WTC11 (cell line): ENCODE results near the gene OPN1LW. TPM values are rescaled to one million over a fixed set of nuclear protein-coding genes. Genes with fewer than 3 reads are reported as not detected.

Source experiments
- ATAC-seq: fragments of 200-7000 bp; cut with Tn5 transposase; 2 replicates; pipeline ENCODE4 v1.10.0; 2021; ENCODE audit warnings: mild to moderate bottlenecking, moderate library complexity
- CTCF ChIA-PET: fragments of 300-600 bp; sonication (Branson Sonifier 250); formaldehyde crosslinking; loops from one replicate; lab custom pipeline; 2021; ENCODE audit warnings: antibody characterized with exemption; lab: Charles Lee
- POLR2A ChIA-PET: fragments of 350-600 bp; sonication (Branson Sonifier 250); formaldehyde crosslinking; loops from one replicate; lab custom pipeline; 2021; ENCODE audit warnings: antibody characterized with exemption; lab: Charles Lee
- DNase-seq: peaks from one replicate; pipeline ENCODE4 v3.0.0; 2021; ENCODE audit warnings: low spot score
- H3K27ac Mint-ChIP-seq: 2 replicates; pipeline ENCODE4 v1.8.0; 2021; ENCODE audit warnings: mixed read lengths
- H3K27me3 Mint-ChIP-seq: 2 replicates; pipeline ENCODE4 v1.8.0; 2021; ENCODE audit warnings: low read depth, mild to moderate bottlenecking, moderate library complexity, mixed read lengths
- H3K36me3 Mint-ChIP-seq: 2 replicates; pipeline ENCODE4 v1.8.0; 2021; ENCODE audit warnings: mixed read lengths
- H3K4me1 Mint-ChIP-seq: 2 replicates; pipeline ENCODE4 v1.8.0; 2022; ENCODE audit warnings: mixed read lengths
- H3K4me3 Mint-ChIP-seq: 2 replicates; pipeline ENCODE4 v1.8.0; 2021; ENCODE audit warnings: mild to moderate bottlenecking, moderate library complexity, mixed read lengths
- H3K9me3 Mint-ChIP-seq: 2 replicates; pipeline ENCODE4 v1.8.0; 2021; ENCODE audit warnings: mixed read lengths
- ATF1 ChIP-seq: sonication (generic); formaldehyde crosslinking; IDR thresholded peaks from 2 replicates; pipeline ENCODE4 v1.8.1; 2023; ENCODE audit warnings: mild to moderate bottlenecking, moderate library complexity, missing genetic modification reagents
- ELF4 ChIP-seq: sonication (generic); formaldehyde crosslinking; IDR thresholded peaks from 2 replicates; pipeline ENCODE4 v1.8.1; 2022; ENCODE audit warnings: low read depth, mild to moderate bottlenecking, moderate library complexity, missing genetic modification reagents
- GTF2I ChIP-seq: fragments of 250-450 bp; sonication (Bioruptor Pico); conservative IDR thresholded peaks from 2 replicates; pipeline ENCODE4 v1.4.0; 2021; ENCODE audit warnings: mild to moderate bottlenecking
- IRF2 ChIP-seq: sonication (generic); formaldehyde crosslinking; IDR thresholded peaks from 2 replicates; pipeline ENCODE4 v1.8.0; 2022; ENCODE audit warnings: low read depth, missing genetic modification reagents, borderline replicate concordance
- JUN ChIP-seq: sonication (generic); formaldehyde crosslinking; IDR thresholded peaks from 2 replicates; pipeline ENCODE4 v1.8.0; 2023; ENCODE audit warnings: mild to moderate bottlenecking, missing genetic modification reagents
- KAT7 ChIP-seq: sonication (generic); formaldehyde crosslinking; IDR thresholded peaks from 2 replicates; pipeline ENCODE4 v1.8.1; 2023; ENCODE audit warnings: missing genetic modification reagents, mild to moderate bottlenecking, borderline replicate concordance
- NFATC4 ChIP-seq: fragments of 250-450 bp; sonication (Bioruptor Pico); IDR thresholded peaks from 2 replicates; pipeline ENCODE4 v1.9.0; 2021; ENCODE audit warnings: mild to moderate bottlenecking
- NFE2L1 ChIP-seq: sonication (generic); formaldehyde crosslinking; IDR thresholded peaks from 2 replicates; pipeline ENCODE4 v1.8.1; 2023; ENCODE audit warnings: missing genetic modification reagents
- NFYB ChIP-seq: sonication (generic); formaldehyde crosslinking; conservative IDR thresholded peaks from 2 replicates; pipeline ENCODE4 v1.8.0; 2022; ENCODE audit warnings: low read depth, missing genetic modification reagents
- NR1H2 ChIP-seq: sonication (generic); formaldehyde crosslinking; IDR thresholded peaks from 2 replicates; pipeline ENCODE4 v1.9.0; 2021; ENCODE audit warnings: mild to moderate bottlenecking, moderate library complexity, missing genetic modification reagents
- NR2C2 ChIP-seq: sonication (generic); formaldehyde crosslinking; IDR thresholded peaks from 2 replicates; pipeline ENCODE4 v1.8.0; 2022; ENCODE audit warnings: mild to moderate bottlenecking, missing genetic modification reagents
- PRRX2 ChIP-seq: fragments of 250-450 bp; sonication (Bioruptor Pico); IDR thresholded peaks from 2 replicates; pipeline ENCODE4 v1.8.0; 2021; ENCODE audit warnings: mild to moderate bottlenecking
- RORB ChIP-seq: fragments of 250-450 bp; sonication (Bioruptor Pico); IDR thresholded peaks from 2 replicates; pipeline ENCODE4 v1.9.0; 2021; ENCODE audit warnings: mild to moderate bottlenecking
- SMAD3 ChIP-seq: sonication (generic); formaldehyde crosslinking; IDR thresholded peaks from 2 replicates; pipeline ENCODE4 v1.8.0; 2022; ENCODE audit warnings: missing genetic modification reagents, mild to moderate bottlenecking, borderline replicate concordance
- SMAD4 ChIP-seq: sonication (generic); formaldehyde crosslinking; IDR thresholded peaks from 2 replicates; pipeline ENCODE4 v1.8.0; 2022; ENCODE audit warnings: mild to moderate bottlenecking, missing genetic modification reagents
- ZNF138 ChIP-seq: sonication (generic); formaldehyde crosslinking; conservative IDR thresholded peaks from 2 replicates; pipeline ENCODE4 v1.8.1; 2022; ENCODE audit warnings: mild to moderate bottlenecking, moderate library complexity, missing genetic modification reagents
- ZNF317 ChIP-seq: sonication (generic); formaldehyde crosslinking; IDR thresholded peaks from 2 replicates; pipeline ENCODE4 v1.8.1; 2023; ENCODE audit warnings: low read depth, mild to moderate bottlenecking, moderate library complexity, missing genetic modification reagents, borderline replicate concordance
- total RNA-seq: library from RNA; stranded (reverse); gene quantifications from 3 replicates; pipeline ENCODE4 v1.2.3, GENCODE V29; 2021
- TF ChIP-seq, protein P1 (sequence below): sonication (generic); formaldehyde crosslinking; IDR thresholded peaks from 2 replicates; pipeline ENCODE4 v1.8.0; 2023; ENCODE audit warnings: mild to moderate bottlenecking, missing genetic modification reagents
- TF ChIP-seq, protein P2 (sequence below): sonication (generic); formaldehyde crosslinking; IDR thresholded peaks from 2 replicates; pipeline ENCODE4 v1.8.1; 2023; ENCODE audit warnings: mild to moderate bottlenecking, missing genetic modification reagents
- TF ChIP-seq, protein P3 (sequence below): sonication (generic); formaldehyde crosslinking; IDR thresholded peaks from 2 replicates; pipeline ENCODE4 v1.8.1; 2022; ENCODE audit warnings: missing genetic modification reagents, borderline replicate concordance
- TF ChIP-seq, protein P4 (sequence below): fragments of 250-450 bp; sonication (Bioruptor Pico); IDR thresholded peaks from 2 replicates; pipeline ENCODE4 v2.1.2; 2022; ENCODE audit warnings: mild to moderate bottlenecking, moderate library complexity
- TF ChIP-seq, protein P5 (sequence below): sonication (generic); formaldehyde crosslinking; IDR thresholded peaks from 2 replicates; pipeline ENCODE4 v1.8.1; 2023; ENCODE audit warnings: mild to moderate bottlenecking, missing genetic modification reagents, moderate library complexity

OPN1LW gene
- total RNA-seq, 1 experiment from 2014 or later, result not detected

DNA sequence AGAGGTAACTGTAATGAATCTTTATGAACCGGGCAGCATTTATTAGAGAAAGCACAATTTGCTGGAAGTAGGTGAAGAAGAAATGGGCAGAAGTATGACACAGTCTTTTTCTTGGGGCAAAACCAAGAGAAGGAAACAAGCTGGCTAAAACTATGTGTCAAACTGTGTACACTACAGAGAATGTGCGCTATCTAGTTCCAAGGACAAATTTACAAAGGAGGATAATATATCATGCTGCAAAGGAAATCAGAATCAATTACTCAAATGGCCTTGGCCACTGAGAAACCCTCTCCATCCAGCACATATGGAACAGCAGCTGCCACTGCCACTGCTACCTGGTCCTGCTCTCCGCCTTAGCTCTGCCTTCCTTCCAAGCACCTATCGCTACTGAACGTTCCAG lies 29.4 kb upstream of the OPN1LW start (continued):
- no peak for TF ChIP-seq ZNF317 (CRISPR knock-in tag)
- no peak for TF ChIP-seq GTF2I (CRISPR knock-in tag)
- TF ChIP-seq ELF4 (CRISPR knock-in tag), result no peak
- TF ChIP-seq NR2C2 (CRISPR knock-in tag), result no peak
- TF ChIP-seq, all 79 proteins: peak for 0

DNA sequence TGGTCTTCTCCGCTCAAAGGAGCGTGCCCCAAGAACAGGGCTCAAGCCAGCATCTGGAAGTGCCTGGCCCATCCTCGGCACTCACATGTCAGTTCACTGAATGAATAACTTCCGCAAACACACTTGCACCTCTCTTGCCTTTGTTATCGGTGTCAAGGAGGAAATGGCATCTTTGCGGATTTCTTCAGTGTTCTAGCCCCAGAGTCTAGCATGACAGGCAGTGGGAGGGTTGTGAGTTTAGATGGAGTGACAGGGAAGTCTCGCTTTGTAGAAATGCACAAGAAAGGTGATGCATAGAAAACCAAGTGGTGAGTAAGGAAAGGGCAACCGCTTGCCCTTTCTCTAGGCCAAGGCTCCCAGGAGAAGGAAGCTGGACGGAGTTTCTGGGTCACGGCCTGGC lies 29.0 kb upstream of the OPN1LW start:
- no peaks in the 10 kb centered on the region for H3K27me3 Mint-ChIP-seq
- no peak for ATAC-seq
- ChIA-PET POLR2A (no interaction called here), CTCF (no interaction called here)
- TF ChIP-seq KAT7 (CRISPR knock-in tag) (no peak), GTF2I (CRISPR knock-in tag) (no peak), ATF1 (CRISPR knock-in tag) (no peak), NFYB (CRISPR knock-in tag) (no peak), ELF4 (CRISPR knock-in tag) (no peak), PRRX2 (CRISPR knock-in tag) (no peak), NFE2L1 (CRISPR knock-in tag) (no peak)
- TF ChIP-seq, protein P1, sequence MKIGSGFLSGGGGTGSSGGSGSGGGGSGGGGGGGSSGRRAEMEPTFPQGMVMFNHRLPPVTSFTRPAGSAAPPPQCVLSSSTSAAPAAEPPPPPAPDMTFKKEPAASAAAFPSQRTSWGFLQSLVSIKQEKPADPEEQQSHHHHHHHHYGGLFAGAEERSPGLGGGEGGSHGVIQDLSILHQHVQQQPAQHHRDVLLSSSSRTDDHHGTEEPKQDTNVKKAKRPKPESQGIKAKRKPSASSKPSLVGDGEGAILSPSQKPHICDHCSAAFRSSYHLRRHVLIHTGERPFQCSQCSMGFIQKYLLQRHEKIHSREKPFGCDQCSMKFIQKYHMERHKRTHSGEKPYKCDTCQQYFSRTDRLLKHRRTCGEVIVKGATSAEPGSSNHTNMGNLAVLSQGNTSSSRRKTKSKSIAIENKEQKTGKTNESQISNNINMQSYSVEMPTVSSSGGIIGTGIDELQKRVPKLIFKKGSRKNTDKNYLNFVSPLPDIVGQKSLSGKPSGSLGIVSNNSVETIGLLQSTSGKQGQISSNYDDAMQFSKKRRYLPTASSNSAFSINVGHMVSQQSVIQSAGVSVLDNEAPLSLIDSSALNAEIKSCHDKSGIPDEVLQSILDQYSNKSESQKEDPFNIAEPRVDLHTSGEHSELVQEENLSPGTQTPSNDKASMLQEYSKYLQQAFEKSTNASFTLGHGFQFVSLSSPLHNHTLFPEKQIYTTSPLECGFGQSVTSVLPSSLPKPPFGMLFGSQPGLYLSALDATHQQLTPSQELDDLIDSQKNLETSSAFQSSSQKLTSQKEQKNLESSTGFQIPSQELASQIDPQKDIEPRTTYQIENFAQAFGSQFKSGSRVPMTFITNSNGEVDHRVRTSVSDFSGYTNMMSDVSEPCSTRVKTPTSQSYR (CRISPR knock-in tag), result no peak
- TF ChIP-seq, protein P2, sequence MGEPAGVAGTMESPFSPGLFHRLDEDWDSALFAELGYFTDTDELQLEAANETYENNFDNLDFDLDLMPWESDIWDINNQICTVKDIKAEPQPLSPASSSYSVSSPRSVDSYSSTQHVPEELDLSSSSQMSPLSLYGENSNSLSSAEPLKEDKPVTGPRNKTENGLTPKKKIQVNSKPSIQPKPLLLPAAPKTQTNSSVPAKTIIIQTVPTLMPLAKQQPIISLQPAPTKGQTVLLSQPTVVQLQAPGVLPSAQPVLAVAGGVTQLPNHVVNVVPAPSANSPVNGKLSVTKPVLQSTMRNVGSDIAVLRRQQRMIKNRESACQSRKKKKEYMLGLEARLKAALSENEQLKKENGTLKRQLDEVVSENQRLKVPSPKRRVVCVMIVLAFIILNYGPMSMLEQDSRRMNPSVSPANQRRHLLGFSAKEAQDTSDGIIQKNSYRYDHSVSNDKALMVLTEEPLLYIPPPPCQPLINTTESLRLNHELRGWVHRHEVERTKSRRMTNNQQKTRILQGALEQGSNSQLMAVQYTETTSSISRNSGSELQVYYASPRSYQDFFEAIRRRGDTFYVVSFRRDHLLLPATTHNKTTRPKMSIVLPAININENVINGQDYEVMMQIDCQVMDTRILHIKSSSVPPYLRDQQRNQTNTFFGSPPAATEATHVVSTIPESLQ (CRISPR knock-in tag), result no peak
- TF ChIP-seq, protein P3, sequence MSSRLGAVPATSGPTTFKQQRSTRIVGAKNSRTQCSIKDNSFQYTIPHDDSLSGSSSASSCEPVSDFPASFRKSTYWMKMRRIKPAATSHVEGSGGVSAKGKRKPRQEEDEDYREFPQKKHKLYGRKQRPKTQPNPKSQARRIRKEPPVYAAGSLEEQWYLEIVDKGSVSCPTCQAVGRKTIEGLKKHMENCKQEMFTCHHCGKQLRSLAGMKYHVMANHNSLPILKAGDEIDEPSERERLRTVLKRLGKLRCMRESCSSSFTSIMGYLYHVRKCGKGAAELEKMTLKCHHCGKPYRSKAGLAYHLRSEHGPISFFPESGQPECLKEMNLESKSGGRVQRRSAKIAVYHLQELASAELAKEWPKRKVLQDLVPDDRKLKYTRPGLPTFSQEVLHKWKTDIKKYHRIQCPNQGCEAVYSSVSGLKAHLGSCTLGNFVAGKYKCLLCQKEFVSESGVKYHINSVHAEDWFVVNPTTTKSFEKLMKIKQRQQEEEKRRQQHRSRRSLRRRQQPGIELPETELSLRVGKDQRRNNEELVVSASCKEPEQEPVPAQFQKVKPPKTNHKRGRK (CRISPR knock-in tag), result no peak
- TF ChIP-seq, all 79 proteins: peak for 0
- Mint-ChIP-seq H3K27ac (no peak overlapping the region), H3K4me1 (no peaks in the 10 kb centered on the region), H3K9me3 (peaks cover 4% of the 10 kb centered on the region; the same call in 1 of the 2 replicates), H3K36me3 (no peaks in the 10 kb centered on the region), H3K4me3 (no peak overlapping the region)
- no peak for DNase-seq

DNA sequence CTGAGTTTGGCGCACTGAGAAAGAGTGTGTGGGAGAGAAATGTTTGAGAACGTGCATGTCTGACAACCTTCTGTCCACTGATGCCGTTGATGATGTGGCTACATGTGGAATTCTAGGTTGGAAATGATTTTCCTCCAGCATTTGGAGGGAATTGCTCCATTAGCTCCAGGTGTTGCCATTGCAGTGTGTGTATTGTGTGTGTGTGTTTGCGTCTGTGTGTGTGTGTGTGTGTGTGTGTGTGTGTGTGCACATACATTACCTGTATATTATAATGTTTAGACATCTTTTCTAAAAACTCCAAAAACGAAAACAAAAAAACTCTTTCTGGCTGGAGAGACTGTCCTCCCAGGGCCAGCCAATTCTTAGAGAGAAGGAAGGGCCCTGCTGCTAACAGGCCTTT lies 28.3 kb upstream of the OPN1LW start:
- POLR2A ChIA-PET, result no interaction called here
- no peak for DNase-seq
- Mint-ChIP-seq H3K9me3 (peaks cover 4% of the 10 kb centered on the region; the same call in 1 of the 2 replicates), H3K27me3 (no peaks in the 10 kb centered on the region), H3K4me1 (no peaks in the 10 kb centered on the region), H3K36me3 (no peaks in the 10 kb centered on the region), H3K4me3 (no peak overlapping the region), H3K27ac (no peak overlapping the region)
- no peak for ATAC-seq
- CTCF ChIA-PET, result interaction anchor here (0.7 kb wide), 1 partner anchor 21 kb away, joined by 3 read pairs; no protein-coding TSS in a partner anchor
- TF ChIP-seq SMAD4 (CRISPR knock-in tag) (no peak), JUN (no peak), ZNF138 (CRISPR knock-in tag) (no peak), IRF2 (CRISPR knock-in tag) (no peak), RORB (CRISPR knock-in tag) (no peak), NFATC4 (no peak), SMAD3 (CRISPR knock-in tag) (no peak), NR1H2 (CRISPR knock-in tag) (no peak), NR2C2 (CRISPR knock-in tag) (no peak)
- TF ChIP-seq, protein P4, sequence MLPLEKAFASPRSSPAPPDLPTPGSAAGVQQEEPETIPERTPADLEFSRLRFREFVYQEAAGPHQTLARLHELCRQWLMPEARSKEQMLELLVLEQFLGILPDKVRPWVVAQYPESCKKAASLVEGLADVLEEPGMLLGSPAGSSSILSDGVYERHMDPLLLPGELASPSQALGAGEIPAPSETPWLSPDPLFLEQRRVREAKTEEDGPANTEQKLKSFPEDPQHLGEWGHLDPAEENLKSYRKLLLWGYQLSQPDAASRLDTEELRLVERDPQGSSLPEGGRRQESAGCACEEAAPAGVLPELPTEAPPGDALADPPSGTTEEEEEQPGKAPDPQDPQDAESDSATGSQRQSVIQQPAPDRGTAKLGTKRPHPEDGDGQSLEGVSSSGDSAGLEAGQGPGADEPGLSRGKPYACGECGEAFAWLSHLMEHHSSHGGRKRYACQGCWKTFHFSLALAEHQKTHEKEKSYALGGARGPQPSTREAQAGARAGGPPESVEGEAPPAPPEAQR (CRISPR knock-in tag), result no peak
- TF ChIP-seq, protein P5, sequence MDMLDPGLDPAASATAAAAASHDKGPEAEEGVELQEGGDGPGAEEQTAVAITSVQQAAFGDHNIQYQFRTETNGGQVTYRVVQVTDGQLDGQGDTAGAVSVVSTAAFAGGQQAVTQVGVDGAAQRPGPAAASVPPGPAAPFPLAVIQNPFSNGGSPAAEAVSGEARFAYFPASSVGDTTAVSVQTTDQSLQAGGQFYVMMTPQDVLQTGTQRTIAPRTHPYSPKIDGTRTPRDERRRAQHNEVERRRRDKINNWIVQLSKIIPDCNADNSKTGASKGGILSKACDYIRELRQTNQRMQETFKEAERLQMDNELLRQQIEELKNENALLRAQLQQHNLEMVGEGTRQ (CRISPR knock-in tag), result no peak
